Thyroid gland (tissue), 4 donors: ENCODE results near the gene SMTN. TPM values are rescaled to one million over a fixed set of nuclear protein-coding genes. Genes with fewer than 3 reads are reported as not detected.

Experiments used
- DNase-seq, 2 donors: peaks; one replicate each; pipeline ENCODE4 v3.0.0-alpha.2; 2019
- H3K27ac ChIP-seq, 3 donors: fragments of 200-600 bp; sonication (generic); 1 replicate in 2 of 3; 2 replicates in 1 of 3; pipeline ENCODE4 v1.5.1; 2016 to 2019; ENCODE audit warnings: mild to moderate bottlenecking in 1 of 3, moderate library complexity in 1 of 3
- H3K27me3 ChIP-seq: fragments of 200-600 bp; sonication (generic); one replicate; pipeline ENCODE4 v1.5.1; 2019
- H3K36me3 ChIP-seq, 2 donors: fragments of 200-600 bp; sonication (generic); one replicate each; pipeline ENCODE4 v1.5.1; 2016 to 2019
- H3K4me1 ChIP-seq, 2 donors: fragments of 200-600 bp; sonication (generic); one replicate each; pipeline ENCODE4 v1.5.1; 2017 to 2019
- H3K4me3 ChIP-seq, 3 donors: fragments of 200-600 bp; sonication (generic); replicated peaks in 1 of 3; 1 replicate in 2 of 3; 2 replicates in 1 of 3; pipeline ENCODE4 v1.5.1; 2016; ENCODE audit warnings: mild to moderate bottlenecking in 1 of 3
- H3K9me3 ChIP-seq: fragments of 200-600 bp; sonication (generic); one replicate; pipeline ENCODE4 v1.5.1; 2017
- CTCF ChIP-seq, 6 experiments: fragments of 200-600 bp in 3 of 6; fragments of 450-650 bp in 3 of 6; sonication (generic) in 3 of 6; IDR thresholded peaks; one replicate each; pipeline ENCODE4 v1.5.1; 2016 to 2019; ENCODE audit warnings: antibody characterized with exemption in 6 of 6, mild to moderate bottlenecking in 2 of 6, inconsistent platforms in 1 of 6, moderate library complexity in 1 of 6
- POLR2A ChIP-seq, 2 donors: fragments of 450-650 bp; IDR thresholded peaks; one replicate each; pipeline ENCODE4 v1.6.1; 2017; ENCODE audit warnings: antibody characterized with exemption in 2 of 2, mild to moderate bottlenecking in 2 of 2, moderate library complexity in 1 of 2
- WGBS, 2 donors: methylation state at CpG; one replicate each; pipeline ENCODE4 v1.1.5; 2017; 5-methylcytosine and 5-hydroxymethylcytosine counted together
- intact Hi-C: fragments of 100-400 bp; cut with DNase I; formaldehyde crosslinking; loops from one replicate; pipeline ENCODE4 v1.15.1; 2023
- total RNA-seq, 4 donors: library from RNA; depleted of rRNA; stranded (reverse); fragments of >200 nt; gene quantifications; one replicate each; pipeline ENCODE4 v1.2.3, GENCODE V29; 2016

The SMTN gene
- total RNA-seq, 4 donors from 2014 or later: 46.2 to 60.3 (median 54.2) TPM

GRCh38 chr22:31087744-31088215 lies 6.7 kb downstream of the SMTN start:
- Histone ChIP-seq H3K36me3 (peaks cover 36 to 42% of the 10 kb centered on the region in 2 donors), H3K4me3 (no peak overlapping the region), H3K9me3 (no peaks in the 10 kb centered on the region), H3K27me3 (no peaks in the 10 kb centered on the region), H3K27ac (peak overlapping the region in 1 of 3 donors; percentile 23), H3K4me1 (peaks cover 22 to 28% of the 10 kb centered on the region in 2 donors)
- intact Hi-C loops: loop anchor here (5.0 kb wide), 2 partner anchors 120 to 140 kb away; partner anchors contain the start of genes MORC2 and TUG1
- WGBS, 2 donors: 86 to 92% methylated on average over 19 of the region's 21 CpGs
- TF ChIP-seq CTCF (IDR thresholded peaks at IDR 0.05) (no peak), POLR2A (IDR thresholded peaks at IDR 0.05) (no peak)
- DNase-seq: no peak

- WGBS, 2 donors: 87 to 93% methylated on average over 13 to 18 of the region's 26 CpGs
- intact Hi-C loops: loop anchor here (5.0 kb wide), 2 partner anchors 121 to 141 kb away; partner anchors contain the start of genes MORC2 and TUG1
- Histone ChIP-seq H3K9me3 (no peaks in the 10 kb centered on the region), H3K4me1 (peaks cover 24 to 27% of the 10 kb centered on the region in 2 donors), H3K4me3 (no peak overlapping the region), H3K27me3 (no peaks in the 10 kb centered on the region), H3K36me3 (peaks cover 36 to 43% of the 10 kb centered on the region in 2 donors), H3K27ac (no peak overlapping the region)
- DNase-seq: no peak
- TF ChIP-seq POLR2A (IDR thresholded peaks at IDR 0.05) (no peak), CTCF (IDR thresholded peaks at IDR 0.05) (no peak)
Observed at GRCh38 chr22:31088233-31088986, 7.3 kb downstream of the SMTN start.

GRCh38 chr22:31089160-31090100 lies 8.3 kb downstream of the SMTN start:
- peak; percentile 61 to 64 for DNase-seq
- no peak overlapping the region for H3K4me3 ChIP-seq
- no peak overlapping the region for H3K27ac ChIP-seq
- no peaks in the 10 kb centered on the region for H3K27me3 ChIP-seq
- TF ChIP-seq CTCF (IDR thresholded peaks at IDR 0.05) (peak; percentile 67 to 85 (median 77)), POLR2A (IDR thresholded peaks at IDR 0.05) (no peak)
- H3K4me1 ChIP-seq: peaks cover 15 to 18% of the 10 kb centered on the region in 2 donors
- intact Hi-C loops: loop anchor here (5.0 kb wide), 2 partner anchors 122 to 142 kb away; partner anchors contain the start of genes MORC2 and TUG1
- 61 to 77% methylated on average over 5 to 6 of the region's 9 CpGs for WGBS, 2 donors
- no peaks in the 10 kb centered on the region for H3K9me3 ChIP-seq
- H3K36me3 ChIP-seq: peaks cover 36 to 43% of the 10 kb centered on the region in 2 donors

- Histone ChIP-seq H3K27me3 (no peaks in the 10 kb centered on the region), H3K27ac (no peak overlapping the region), H3K9me3 (no peaks in the 10 kb centered on the region), H3K36me3 (peaks cover 36 to 46% of the 10 kb centered on the region in 2 donors), H3K4me3 (no peak overlapping the region), H3K4me1 (peaks cover 14% of the 10 kb centered on the region in 2 donors)
- WGBS, 2 donors: 90 to 96% methylated on average over 14 to 15 of the region's 15 CpGs
- DNase-seq: no peak
- TF ChIP-seq POLR2A (IDR thresholded peaks at IDR 0.05) (no peak), CTCF (IDR thresholded peaks at IDR 0.05) (no peak)
- intact Hi-C loops: no loop called here
Observed at GRCh38 chr22:31090217-31091085, 9.3 kb downstream of the SMTN start.
